GM23248 (cell line): ENCODE data around the gene CNTN4.

ENCODE experiments used
- EZH2 ChIP-seq: fragments of 200-600 bp; sonication (generic); IDR thresholded peaks from 2 replicates; pipeline ENCODE4 v1.6.1; 2018; ENCODE audit warnings: antibody characterized with exemption, mild to moderate bottlenecking; ENCODE audit not compliant: insufficient read depth, poor library complexity, severe bottlenecking
- EZH2phosphoT487 ChIP-seq: fragments of 200-600 bp; sonication (generic); IDR thresholded peaks from 2 replicates; pipeline ENCODE4 v1.6.1; 2018; ENCODE audit warnings: antibody characterized with exemption, moderate library complexity, mild to moderate bottlenecking, low read depth; ENCODE audit not compliant: insufficient read depth

- TF ChIP-seq EZH2 (no peak), EZH2phosphoT487 (no peak)
These were observed 265.2 kb downstream of the CNTN4 start for GRCh38 chr3:2363854-2364253.
